Measurements from ENCODE around the gene NFE2L2.
"Not testable (repeated sequence)": the region's sequence is repeated elsewhere in the genome, so short reads cannot be mapped to it uniquely, and the experiment has no call there.

NFE2L2 gene

GRCh38 chr2:177257471-177257870 lies 7.1 kb downstream of the NFE2L2 start:
- no peak for DNase-seq (ENCODE audit: low spot score)

- DNase-seq (ENCODE audit: low spot score), result no peak
Measured at GRCh38 chr2:177256695-177257094, 7.8 kb downstream of the NFE2L2 start.

GRCh38 chr2:177256026-177256425 lies 8.5 kb downstream of the NFE2L2 start:
- no peak for DNase-seq (ENCODE audit: low spot score)

GRCh38 chr2:177255227-177255601 lies 9.3 kb downstream of the NFE2L2 start:
- no peak for DNase-seq (ENCODE audit: low spot score)

GRCh38 chr2:177254433-177255226 lies 9.9 kb downstream of the NFE2L2 start:
- DNase-seq (ENCODE audit: low spot score), result no peak

GRCh38 chr2:177253704-177254103 lies 10.8 kb downstream of the NFE2L2 start:
- no peak for DNase-seq (ENCODE audit: low spot score)

GRCh38 chr2:177252808-177253531 lies 11.6 kb downstream of the NFE2L2 start:
- DNase-seq (ENCODE audit: low spot score), result no peak

- no peak for DNase-seq (ENCODE audit: low spot score)
Measured at GRCh38 chr2:177251165-177251542, 13.4 kb downstream of the NFE2L2 start.

- DNase-seq (ENCODE audit: low spot score), result no peak
Measured at GRCh38 chr2:177250461-177250860, 14.1 kb downstream of the NFE2L2 start.

- no peak for DNase-seq (ENCODE audit: low spot score)
Measured at GRCh38 chr2:177249038-177249437, 15.5 kb downstream of the NFE2L2 start.

GRCh38 chr2:177247693-177248262 lies 16.7 kb downstream of the NFE2L2 start:
- no peak for DNase-seq (ENCODE audit: low spot score)

GRCh38 chr2:177246523-177247030 lies 17.9 kb downstream of the NFE2L2 start:
- DNase-seq (ENCODE audit: low spot score), result not testable (repeated sequence)

GRCh38 chr2:177246000-177246399 lies 18.5 kb downstream of the NFE2L2 start:
- no peak for DNase-seq (ENCODE audit: low spot score)

GRCh38 chr2:177245010-177245422 lies 19.5 kb downstream of the NFE2L2 start:
- DNase-seq (ENCODE audit: low spot score), result no peak

- DNase-seq (ENCODE audit: low spot score), result no peak
Measured at GRCh38 chr2:177244244-177244771, 20.2 kb downstream of the NFE2L2 start.

- DNase-seq (ENCODE audit: low spot score), result no peak
Measured at GRCh38 chr2:177243476-177243875, 21.1 kb downstream of the NFE2L2 start.

GRCh38 chr2:177243073-177243472 lies 21.5 kb downstream of the NFE2L2 start:
- no peak for DNase-seq (ENCODE audit: low spot score)

- no peak for DNase-seq (ENCODE audit: low spot score)
Measured at GRCh38 chr2:177242121-177242987, 22.2 kb downstream of the NFE2L2 start.

- DNase-seq (ENCODE audit: low spot score), result no peak
Measured at GRCh38 chr2:177241711-177242120, 22.8 kb downstream of the NFE2L2 start.

GRCh38 chr2:177239932-177240630 lies 24.4 kb downstream of the NFE2L2 start:
- peak; percentile 67 for DNase-seq (ENCODE audit: low spot score)

- no peak for DNase-seq (ENCODE audit: low spot score)
Measured at GRCh38 chr2:177239053-177239452, 25.5 kb downstream of the NFE2L2 start.
